ENCODE results near the gene LRPAP1.

DNA sequence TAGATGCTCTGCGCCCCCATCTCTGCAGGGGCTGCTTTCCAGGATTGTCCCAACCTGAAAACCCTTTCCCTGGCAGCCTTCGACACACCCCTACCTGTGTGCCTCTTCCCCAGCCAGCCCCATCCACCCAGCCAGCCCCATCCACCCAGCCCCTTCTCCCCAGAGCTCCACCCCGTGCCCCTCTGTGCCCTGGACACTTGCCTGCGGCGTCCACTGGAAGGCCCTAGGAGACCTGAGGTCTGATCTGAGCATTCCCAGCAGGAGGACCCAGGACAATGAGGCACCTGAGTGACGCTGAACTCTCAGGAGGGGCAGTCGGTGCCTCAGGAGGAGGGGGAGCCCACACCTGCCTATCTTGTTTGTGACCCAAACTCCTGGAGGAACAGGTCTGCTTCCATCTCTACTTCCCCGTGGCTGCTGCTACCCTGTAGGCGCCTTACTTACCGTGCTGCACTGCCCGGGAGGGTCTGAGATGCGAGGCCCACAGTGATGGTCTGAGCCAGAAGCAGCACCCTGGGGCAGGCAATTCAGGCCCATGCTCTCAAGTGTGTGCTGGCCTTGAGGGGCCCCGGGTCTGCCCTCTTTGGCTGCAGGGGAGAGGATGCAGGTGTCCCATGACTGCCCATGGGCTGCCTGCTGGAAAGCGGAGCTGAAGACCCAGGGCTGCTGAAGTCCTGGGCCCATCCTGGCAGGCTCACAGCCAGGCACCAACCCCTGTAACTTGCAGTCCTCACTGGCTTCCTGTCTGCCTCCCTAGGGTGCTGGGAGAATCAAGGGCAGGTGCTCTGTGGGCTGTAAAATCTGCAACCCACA is 4.9 kb downstream of the LRPAP1 start:
- TF ChIP-seq, protein P1, sequence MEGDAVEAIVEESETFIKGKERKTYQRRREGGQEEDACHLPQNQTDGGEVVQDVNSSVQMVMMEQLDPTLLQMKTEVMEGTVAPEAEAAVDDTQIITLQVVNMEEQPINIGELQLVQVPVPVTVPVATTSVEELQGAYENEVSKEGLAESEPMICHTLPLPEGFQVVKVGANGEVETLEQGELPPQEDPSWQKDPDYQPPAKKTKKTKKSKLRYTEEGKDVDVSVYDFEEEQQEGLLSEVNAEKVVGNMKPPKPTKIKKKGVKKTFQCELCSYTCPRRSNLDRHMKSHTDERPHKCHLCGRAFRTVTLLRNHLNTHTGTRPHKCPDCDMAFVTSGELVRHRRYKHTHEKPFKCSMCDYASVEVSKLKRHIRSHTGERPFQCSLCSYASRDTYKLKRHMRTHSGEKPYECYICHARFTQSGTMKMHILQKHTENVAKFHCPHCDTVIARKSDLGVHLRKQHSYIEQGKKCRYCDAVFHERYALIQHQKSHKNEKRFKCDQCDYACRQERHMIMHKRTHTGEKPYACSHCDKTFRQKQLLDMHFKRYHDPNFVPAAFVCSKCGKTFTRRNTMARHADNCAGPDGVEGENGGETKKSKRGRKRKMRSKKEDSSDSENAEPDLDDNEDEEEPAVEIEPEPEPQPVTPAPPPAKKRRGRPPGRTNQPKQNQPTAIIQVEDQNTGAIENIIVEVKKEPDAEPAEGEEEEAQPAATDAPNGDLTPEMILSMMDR (IDR thresholded peaks at IDR 0.05): no peak
- TF ChIP-seq POLR2A (IDR thresholded peaks at IDR 0.05): no peak

Data from sigmoid colon (tissue), 3 donors.